HepG2 (cell line): ENCODE results near the gene PTGDR2. TPM values are rescaled to one million over a fixed set of nuclear protein-coding genes. Genes with fewer than 3 reads are reported as not detected.

ENCODE experiments used
- ATAC-seq: fragments of 200-7000 bp; cut with Tn5 transposase; 3 replicates; pipeline ENCODE4 v1.9.1; 2020; ENCODE audit warnings: mild to moderate bottlenecking, moderate library complexity
- BruUV-seq: library from RNA; stranded (reverse); fragments of 400-500 nt; replicated peaks from 2 replicates; lab custom pipeline; 2021; lab: Mats Ljungman, UMichigan
- CTCF ChIA-PET: fragments of 300-600 bp; formaldehyde crosslinking; extraction: SDS; loops from one replicate; lab custom pipeline; 2021; ENCODE audit warnings: low total read pairs, inconsistent platforms, low intra/inter-chr PET ratio; lab: Yijun Ruan, JAX
- POLR2A ChIA-PET: fragments of 350-600 bp; sonication (Branson Sonifier 250); formaldehyde crosslinking; loops from one replicate; lab custom pipeline; 2020; ENCODE audit warnings: antibody characterized with exemption, inconsistent platforms; lab: Yijun Ruan, JAX
- DNase-seq: peaks from one replicate; pipeline ENCODE4 v3.0.0-alpha.2; 2015; ENCODE audit warnings: low spot score
- FAIRE-seq: peaks from 3 replicates; lab custom pipeline; 2011; peaks lifted over from hg19 to GRCh38; lab: Jason Lieb, UNC
- H2AFZ ChIP-seq: one replicate; pipeline ENCODE4 v1.6.1; 2011; ENCODE audit warnings: low read length, inconsistent platforms
- H3K27ac ChIP-seq: fragments of 300-600 bp; 3 replicates; pipeline ENCODE4 v1.8.0; 2011; ENCODE audit warnings: mixed run types, mild to moderate bottlenecking, mixed read lengths, low read length, inconsistent platforms; ENCODE audit not compliant: insufficient read depth; ENCODE audit errors: extremely low read length
- H3K27me3 ChIP-seq, 2 experiments: fragments of 200-600 bp in 1 of 2; 2 replicates in 1 of 2; 3 replicates in 1 of 2; pipeline versions ENCODE4 v1.6.0 to v1.8.0; 2011; ENCODE audit warnings: low read length in 2 of 2, mild to moderate bottlenecking in 2 of 2, moderate library complexity in 2 of 2, inconsistent platforms in 1 of 2; ENCODE audit not compliant: insufficient read depth in 2 of 2, control insufficient read depth in 1 of 2
- H3K36me3 ChIP-seq, 2 experiments: fragments of 200-600 bp in 1 of 2; replicated peaks in 1 of 2; 2 replicates in 1 of 2; 3 replicates in 1 of 2; pipeline versions ENCODE4 v1.5.1 to v1.8.0; 2011; ENCODE audit warnings: low read length in 2 of 2, inconsistent platforms in 1 of 2; ENCODE audit not compliant: insufficient read depth in 2 of 2, control insufficient read depth in 1 of 2
- H3K4me1 ChIP-seq: 2 replicates; pipeline ENCODE4 v1.5.1; 2012; ENCODE audit warnings: low read length, inconsistent platforms; ENCODE audit not compliant: insufficient read depth
- H3K4me2 ChIP-seq: 2 replicates; pipeline ENCODE4 v1.6.0; 2011; ENCODE audit warnings: low read depth, low read length, inconsistent platforms
- H3K4me3 ChIP-seq, 3 experiments: fragments of 200-600 bp in 1 of 3; sonication (generic), shearing (Covaris generic) in 1 of 3; replicated peaks in 1 of 3; 2 replicates each; pipeline ENCODE4 v1.5.1; 2011 to 2016; ENCODE audit warnings: low read length in 3 of 3, inconsistent platforms in 2 of 3, low read depth in 2 of 3, mild to moderate bottlenecking in 2 of 3, control low read depth in 1 of 3, mixed read lengths in 1 of 3; ENCODE audit not compliant: insufficient read depth in 1 of 3
- H3K79me2 ChIP-seq: one replicate; pipeline ENCODE4 v1.6.1; 2011; ENCODE audit warnings: low read length, inconsistent platforms; ENCODE audit not compliant: insufficient read depth
- H3K9ac ChIP-seq: 2 replicates; pipeline ENCODE4 v1.6.0; 2011; ENCODE audit warnings: mild to moderate bottlenecking, low read depth, low read length, inconsistent platforms; ENCODE audit not compliant: insufficient read depth
- H3K9me3 ChIP-seq: 2 replicates; pipeline ENCODE4 v1.5.1; 2012; ENCODE audit warnings: mild to moderate bottlenecking, low read length
- H4K20me1 ChIP-seq: 2 replicates; pipeline ENCODE4 v1.6.0; 2011; ENCODE audit warnings: inconsistent platforms, mild to moderate bottlenecking, low read length, moderate library complexity; ENCODE audit not compliant: insufficient read depth
- IKZF5 ChIP-seq: IDR thresholded peaks from 2 replicates; pipeline ENCODE4 v1.6.1; 2018; ENCODE audit warnings: missing genetic modification reagents, mild to moderate bottlenecking, missing compliant biosample characterization
- SMC3 ChIP-seq: IDR thresholded peaks from 2 replicates; pipeline ENCODE4 v1.6.1; 2011; ENCODE audit warnings: low read length, improper control_type of control experiment
- STAG1 ChIP-seq: sonication (generic); formaldehyde crosslinking; IDR thresholded peaks from 2 replicates; pipeline ENCODE4 v1.4.0; 2020; ENCODE audit warnings: missing genetic modification reagents
- ZBTB33 ChIP-seq: sonication (generic); formaldehyde crosslinking; IDR thresholded peaks from 2 replicates; pipeline ENCODE4 v1.4.0; 2020; ENCODE audit warnings: missing genetic modification reagents
- ZNF263 ChIP-seq: sonication (generic); formaldehyde crosslinking; IDR thresholded peaks from 2 replicates; pipeline ENCODE4 v1.4.0; 2020; ENCODE audit warnings: missing genetic modification reagents
- ZNF407 ChIP-seq: sonication (generic); formaldehyde crosslinking; IDR thresholded peaks from one replicate; pipeline ENCODE4 v1.5.1; 2020; ENCODE audit warnings: mild to moderate bottlenecking, missing genetic modification reagents; ENCODE audit errors: not compliant biosample characterization
- ZNF746 ChIP-seq: sonication (generic); formaldehyde crosslinking; IDR thresholded peaks from 2 replicates; pipeline ENCODE4 v1.8.0; 2022; ENCODE audit warnings: mild to moderate bottlenecking, missing genetic modification reagents
- WGBS: methylation state at CpG from one replicate; pipeline ENCODE4 v1.1.6; 2017; ENCODE audit warnings: low lambda C conversion rate; 5-methylcytosine and 5-hydroxymethylcytosine counted together
- in situ Hi-C: cut with HindIII; loops from 2 replicates; pipeline ENCODE4 v1.10.0; 2017; ENCODE audit warnings: low pct_unique_long_range_greater_than_20kb; ENCODE audit not compliant: extremely low pct_ligation_motif_present
- intact Hi-C: fragments of 100-400 bp; cut with micrococcal nuclease; formaldehyde crosslinking; loops from one replicate; pipeline ENCODE4 v1.10.0; 2022; ENCODE audit not compliant: unreplicated experiment
- polyA plus RNA-seq, 8 experiments: library from polyadenylated mRNA; depleted of rRNA in 3 of 8; stranded (reverse) in 7 of 8; unstranded in 1 of 8; fragments of >200 nt; fragmentation: Illumina TruSeq in 4 of 8; extraction: Trizol in 4 of 8; gene quantifications; 2 replicates each; pipeline versions ENCODE4 v1.2.1 to v1.2.3, GENCODE V29; 2011 to 2016; ENCODE audit warnings: low read depth in 4 of 8, missing spikeins in 1 of 8, mixed read lengths in 1 of 8; ENCODE audit not compliant: insufficient read depth in 1 of 8
- total RNA-seq, 5 experiments: library from RNA; depleted of rRNA; stranded (reverse); fragments of >200 nt; fragmentation: Illumina TruSeq; extraction: Trizol; gene quantifications; 2 replicates each; pipeline ENCODE4 v1.2.3, GENCODE V29; 2016; ENCODE audit warnings: low read depth in 1 of 5

PTGDR2 gene
- total and polyA plus RNA-seq, 2 of the 13 experiments (the other 11 are each of a cell fraction or from before 2014, with no cell fraction given), result 1.9 to 2.5 TPM

GRCh38 chr11:60838132-60838531 is 17.6 kb downstream of the PTGDR2 start:
- Histone ChIP-seq H3K79me2 (peaks cover 11% of the 10 kb centered on the region), H4K20me1 (no peaks in the 10 kb centered on the region), H3K27ac (no peak overlapping the region), H3K27me3 (no peaks in the 10 kb centered on the region; a peak in 1 of 5 replicates), H2AFZ (no peak overlapping the region), H3K4me1 (peaks cover 20% of the 10 kb centered on the region), H3K9me3 (no peaks in the 10 kb centered on the region), H3K4me3 (no peak overlapping the region), H3K9ac (no peak overlapping the region), H3K36me3 (no peaks in the 10 kb centered on the region), H3K4me2 (no peak overlapping the region)
- FAIRE-seq (no peak), ATAC-seq (peak; percentile 59), DNase-seq (peak; percentile 28)
- POLR2A ChIA-PET, result no interaction called here
- in situ Hi-C loops, result no loop called here
- CTCF ChIA-PET, result interaction anchor here (1.1 to 1.8 kb wide), 2 partner anchors 43 to 50 kb away, joined by 3 to 7 read pairs; no protein-coding TSS in a partner anchor
- no TSS peak for BruUV-seq
- intact Hi-C loops, result no loop called here
- no CpG with 5 or more reads among the region's 7 CpGs for WGBS
- no peak for TF ChIP-seq ZNF407 (CRISPR knock-in tag)
- peak; percentile 51 for TF ChIP-seq STAG1 (CRISPR knock-in tag)
- no peak for TF ChIP-seq ZBTB33
- TF ChIP-seq IKZF5 (CRISPR knock-in tag), result no peak
- peak; percentile 47 for TF ChIP-seq ZNF263 (CRISPR knock-in tag)
- no peak for TF ChIP-seq ZNF746 (CRISPR knock-in tag)
- TF ChIP-seq SMC3, result 0 out of 2 replicates have a peak, but pooled peaks have one; percentile 16
